SU-DHL-6 (cell line): ENCODE results near the gene IPPK.

Experiments used
- H2AFZ ChIP-seq: fragments of 200-600 bp; sonication (generic); 2 replicates; pipeline ENCODE4 v1.6.1; 2014; ENCODE audit warnings: low read depth, mild to moderate bottlenecking, moderate library complexity, mixed read lengths, antibody characterized with exemption, low read length; ENCODE audit not compliant: severe bottlenecking
- H3F3A ChIP-seq: fragments of 200-600 bp; shearing (Covaris generic); 2 replicates; pipeline ENCODE4 v1.6.0; 2016; ENCODE audit warnings: antibody characterized with exemption, mild to moderate bottlenecking; ENCODE audit not compliant: insufficient read depth
- H3K27ac ChIP-seq: fragments of 200-600 bp; sonication (generic); 2 replicates; pipeline ENCODE4 v1.5.1; 2016; ENCODE audit warnings: low read depth, mild to moderate bottlenecking, low read length, moderate library complexity, mixed read lengths
- H3K27me3 ChIP-seq: fragments of 200-600 bp; sonication (generic), shearing (Covaris generic); 2 replicates; pipeline ENCODE4 v1.6.0; 2014; ENCODE audit warnings: mild to moderate bottlenecking, low read length
- H3K36me3 ChIP-seq: fragments of 200-600 bp; sonication (generic); 2 replicates; pipeline ENCODE4 v1.6.1; 2014; ENCODE audit warnings: mild to moderate bottlenecking, low read length, mixed read lengths
- H3K4me2 ChIP-seq: fragments of 300-600, 200-600 bp; shearing (Covaris generic), sonication (generic); 2 replicates; pipeline ENCODE4 v1.6.0; 2014; ENCODE audit warnings: low read length, low read depth, mild to moderate bottlenecking; ENCODE audit not compliant: poor library complexity, severe bottlenecking
- H3K4me3 ChIP-seq: fragments of 200-600 bp; sonication (generic); 2 replicates; pipeline ENCODE4 v1.5.1; 2014; ENCODE audit warnings: antibody characterized with exemption, low read length, mild to moderate bottlenecking, mixed read lengths; ENCODE audit not compliant: insufficient read depth, poor library complexity, severe bottlenecking
- H3K79me2 ChIP-seq: fragments of 200-600 bp; sonication (generic); 2 replicates; pipeline ENCODE4 v1.6.1; 2014; ENCODE audit warnings: mild to moderate bottlenecking, low read length, moderate library complexity; ENCODE audit not compliant: insufficient read depth
- H3K9ac ChIP-seq: fragments of 200-600 bp; sonication (generic); 2 replicates; pipeline ENCODE4 v1.7.0; 2014; ENCODE audit warnings: mild to moderate bottlenecking, low read length
- H3K9me2 ChIP-seq: fragments of 200-600 bp; sonication (generic); replicated peaks from 2 replicates; pipeline ENCODE4 v1.6.1; 2014; ENCODE audit warnings: low read length; ENCODE audit not compliant: insufficient read depth
- H3K9me3 ChIP-seq: fragments of 200-600 bp; sonication (generic); 2 replicates; pipeline ENCODE4 v1.6.1; 2014; ENCODE audit warnings: low read length, mixed read lengths; ENCODE audit not compliant: insufficient read depth
- H4K20me1 ChIP-seq: fragments of 200-600 bp; sonication (generic); 2 replicates; pipeline ENCODE4 v1.6.1; 2014; ENCODE audit warnings: low read depth, mild to moderate bottlenecking, antibody characterized with exemption, low read length, moderate library complexity, mixed read lengths
- EZH2phosphoT487 ChIP-seq: fragments of 200-600 bp; sonication (generic), shearing (Covaris generic); conservative IDR thresholded peaks from 2 replicates; pipeline ENCODE4 v1.6.1; 2018; ENCODE audit warnings: mild to moderate bottlenecking, antibody characterized with exemption, low read length, moderate library complexity, mixed read lengths
- TF ChIP-seq, protein P1 (sequence below): fragments of 200-600 bp; sonication (generic); IDR thresholded peaks from one replicate; pipeline ENCODE4 v1.5.1; 2017; ENCODE audit warnings: antibody characterized with exemption, mild to moderate bottlenecking, low read length, moderate library complexity; ENCODE audit not compliant: insufficient read depth, poor library complexity, severe bottlenecking

Gene IPPK

DNA sequence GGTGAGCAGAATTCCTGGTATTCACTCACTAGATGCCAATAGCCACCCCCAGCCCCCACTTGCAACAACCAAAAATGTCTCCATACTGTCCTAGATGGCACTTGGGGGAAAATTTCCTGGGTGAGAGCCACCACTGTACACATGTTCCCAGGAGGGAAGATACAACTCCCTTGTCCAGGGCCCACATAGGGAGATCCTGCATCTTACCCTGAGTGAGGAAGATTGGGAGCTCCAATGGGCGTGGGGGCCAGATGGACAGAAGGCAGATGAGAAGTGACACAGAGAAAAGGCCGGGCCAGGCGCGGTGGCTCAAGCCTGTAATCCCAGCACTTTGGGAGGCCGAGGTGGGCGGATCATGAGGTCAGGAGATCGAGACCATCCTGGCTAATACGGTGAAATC is 12.3 kb upstream of the IPPK start:
- Histone ChIP-seq H3K4me3 (no peak overlapping the region), H4K20me1 (no peaks in the 10 kb centered on the region), H3K9me3 (no peaks in the 10 kb centered on the region), H3K27me3 (no peaks in the 10 kb centered on the region), H3K9ac (no peak overlapping the region), H3K4me2 (no peak overlapping the region), H3K9me2 (no peaks in the 10 kb centered on the region), H2AFZ (no peak overlapping the region), H3F3A (no peaks in the 10 kb centered on the region), H3K27ac (no peak overlapping the region), H3K79me2 (no peaks in the 10 kb centered on the region), H3K36me3 (no peaks in the 10 kb centered on the region)
- TF ChIP-seq, protein P1, sequence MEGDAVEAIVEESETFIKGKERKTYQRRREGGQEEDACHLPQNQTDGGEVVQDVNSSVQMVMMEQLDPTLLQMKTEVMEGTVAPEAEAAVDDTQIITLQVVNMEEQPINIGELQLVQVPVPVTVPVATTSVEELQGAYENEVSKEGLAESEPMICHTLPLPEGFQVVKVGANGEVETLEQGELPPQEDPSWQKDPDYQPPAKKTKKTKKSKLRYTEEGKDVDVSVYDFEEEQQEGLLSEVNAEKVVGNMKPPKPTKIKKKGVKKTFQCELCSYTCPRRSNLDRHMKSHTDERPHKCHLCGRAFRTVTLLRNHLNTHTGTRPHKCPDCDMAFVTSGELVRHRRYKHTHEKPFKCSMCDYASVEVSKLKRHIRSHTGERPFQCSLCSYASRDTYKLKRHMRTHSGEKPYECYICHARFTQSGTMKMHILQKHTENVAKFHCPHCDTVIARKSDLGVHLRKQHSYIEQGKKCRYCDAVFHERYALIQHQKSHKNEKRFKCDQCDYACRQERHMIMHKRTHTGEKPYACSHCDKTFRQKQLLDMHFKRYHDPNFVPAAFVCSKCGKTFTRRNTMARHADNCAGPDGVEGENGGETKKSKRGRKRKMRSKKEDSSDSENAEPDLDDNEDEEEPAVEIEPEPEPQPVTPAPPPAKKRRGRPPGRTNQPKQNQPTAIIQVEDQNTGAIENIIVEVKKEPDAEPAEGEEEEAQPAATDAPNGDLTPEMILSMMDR, result no peak
- TF ChIP-seq EZH2phosphoT487, result no peak

DNA sequence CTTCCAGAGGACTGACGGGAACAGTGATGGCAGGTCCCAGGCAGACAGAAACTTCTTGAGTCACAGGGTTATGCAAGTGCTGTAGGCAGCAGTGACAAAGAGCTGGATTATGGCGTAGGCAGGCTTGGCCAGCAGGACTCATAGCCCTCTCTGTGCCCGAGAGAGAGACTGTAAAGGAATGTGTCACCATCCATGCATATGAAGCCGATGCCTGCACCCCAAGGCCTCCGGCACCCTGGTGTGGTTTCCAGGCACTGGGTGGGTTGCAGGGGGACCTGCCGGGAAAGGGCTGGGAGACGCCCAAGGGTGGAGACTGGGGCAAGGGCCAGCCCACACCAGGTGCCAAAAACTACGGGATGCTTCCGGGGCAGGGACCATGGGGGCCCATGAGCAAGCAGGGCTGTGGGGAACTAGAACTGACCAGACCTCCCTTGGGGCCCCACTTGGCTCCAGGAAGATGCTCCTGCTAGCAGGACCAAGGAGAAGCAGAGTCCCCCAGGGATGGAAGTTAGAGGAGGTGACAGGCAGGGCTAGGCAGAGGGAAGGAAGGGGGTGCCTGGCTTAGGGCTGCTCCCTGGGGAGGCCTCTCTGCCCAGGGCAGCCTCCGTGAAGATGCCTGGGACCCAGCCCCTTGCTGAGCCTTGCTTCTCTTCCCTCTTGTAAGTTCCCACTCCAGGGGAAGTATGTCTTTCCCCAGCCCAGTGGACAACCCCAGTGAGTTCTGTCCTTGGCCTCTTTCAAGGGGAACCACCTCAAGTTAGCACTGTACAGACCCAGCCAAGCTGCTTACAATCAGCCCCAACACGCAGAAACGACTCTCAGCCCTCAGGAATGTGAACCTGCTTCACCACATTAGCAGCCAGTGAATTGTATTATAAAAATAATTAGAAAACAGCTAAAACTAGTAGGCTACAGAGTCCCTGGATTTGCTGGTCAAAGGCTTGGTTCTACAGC is 10.5 kb upstream of the IPPK start:
- H3F3A ChIP-seq, result no peaks in the 10 kb centered on the region
- no peaks in the 10 kb centered on the region for H3K36me3 ChIP-seq
- no peak overlapping the region for H3K9ac ChIP-seq
- H3K79me2 ChIP-seq, result no peaks in the 10 kb centered on the region
- H3K4me2 ChIP-seq, result no peak overlapping the region
- no peak for TF ChIP-seq EZH2phosphoT487
- TF ChIP-seq, protein P1, result no peak
- H3K27me3 ChIP-seq, result no peaks in the 10 kb centered on the region
- no peak overlapping the region for H3K4me3 ChIP-seq
- no peak overlapping the region for H3K27ac ChIP-seq
- no peaks in the 10 kb centered on the region for H3K9me2 ChIP-seq
- no peaks in the 10 kb centered on the region for H4K20me1 ChIP-seq
- no peak overlapping the region for H2AFZ ChIP-seq
- H3K9me3 ChIP-seq, result no peaks in the 10 kb centered on the region

DNA sequence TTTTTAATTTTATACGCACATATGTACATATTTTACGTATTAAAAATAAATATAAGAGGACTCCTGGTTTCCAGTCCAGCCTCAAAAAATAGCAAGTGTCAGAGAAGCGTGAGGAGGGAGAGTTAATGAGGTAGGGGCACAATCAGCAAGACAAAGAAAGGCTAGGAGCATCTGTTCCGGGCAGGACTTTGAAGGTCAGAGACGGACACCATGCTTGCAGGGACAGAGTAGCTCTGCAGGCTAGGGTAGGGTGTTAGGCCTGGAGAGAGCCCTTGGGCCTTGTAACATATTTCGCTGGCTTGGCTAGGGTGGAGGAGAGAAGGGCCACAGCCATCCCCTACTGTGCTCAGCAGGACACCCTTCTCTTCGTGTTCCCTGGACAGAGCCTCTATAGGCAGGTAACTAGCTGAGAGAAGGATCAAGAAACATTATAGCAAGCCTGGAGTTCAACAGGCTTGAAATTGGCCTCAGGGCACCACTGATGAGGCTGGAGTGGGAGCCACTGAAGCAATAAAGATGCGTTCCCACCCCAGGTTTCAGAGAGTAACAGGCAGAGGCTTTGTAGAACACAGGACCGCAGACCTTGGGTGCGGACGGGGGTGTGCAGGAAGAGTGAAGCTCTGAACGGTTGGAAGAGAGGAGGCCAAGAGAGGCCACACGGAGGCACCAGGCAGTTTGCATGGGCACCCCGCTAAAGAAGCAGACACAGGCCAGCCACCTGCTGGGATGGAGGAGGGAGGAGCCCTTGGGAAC is 9.7 kb upstream of the IPPK start:
- Histone ChIP-seq H3K27me3 (no peaks in the 10 kb centered on the region), H3K9ac (no peak overlapping the region), H3K27ac (no peak overlapping the region), H3F3A (no peaks in the 10 kb centered on the region), H3K4me2 (no peak overlapping the region), H2AFZ (no peak overlapping the region), H3K9me3 (no peaks in the 10 kb centered on the region), H3K36me3 (no peaks in the 10 kb centered on the region), H3K79me2 (no peaks in the 10 kb centered on the region), H3K9me2 (no peaks in the 10 kb centered on the region), H4K20me1 (no peaks in the 10 kb centered on the region), H3K4me3 (no peak overlapping the region)
- TF ChIP-seq, protein P1, result no peak
- TF ChIP-seq EZH2phosphoT487, result no peak
